ENCODE data around the gene ENTPD8. TPM values are rescaled to one million over a fixed set of nuclear protein-coding genes. Genes with fewer than 3 reads are reported as not detected.

The ENTPD8 gene
- total RNA-seq, 1 experiment from 2014 or later: not detected

DNA sequence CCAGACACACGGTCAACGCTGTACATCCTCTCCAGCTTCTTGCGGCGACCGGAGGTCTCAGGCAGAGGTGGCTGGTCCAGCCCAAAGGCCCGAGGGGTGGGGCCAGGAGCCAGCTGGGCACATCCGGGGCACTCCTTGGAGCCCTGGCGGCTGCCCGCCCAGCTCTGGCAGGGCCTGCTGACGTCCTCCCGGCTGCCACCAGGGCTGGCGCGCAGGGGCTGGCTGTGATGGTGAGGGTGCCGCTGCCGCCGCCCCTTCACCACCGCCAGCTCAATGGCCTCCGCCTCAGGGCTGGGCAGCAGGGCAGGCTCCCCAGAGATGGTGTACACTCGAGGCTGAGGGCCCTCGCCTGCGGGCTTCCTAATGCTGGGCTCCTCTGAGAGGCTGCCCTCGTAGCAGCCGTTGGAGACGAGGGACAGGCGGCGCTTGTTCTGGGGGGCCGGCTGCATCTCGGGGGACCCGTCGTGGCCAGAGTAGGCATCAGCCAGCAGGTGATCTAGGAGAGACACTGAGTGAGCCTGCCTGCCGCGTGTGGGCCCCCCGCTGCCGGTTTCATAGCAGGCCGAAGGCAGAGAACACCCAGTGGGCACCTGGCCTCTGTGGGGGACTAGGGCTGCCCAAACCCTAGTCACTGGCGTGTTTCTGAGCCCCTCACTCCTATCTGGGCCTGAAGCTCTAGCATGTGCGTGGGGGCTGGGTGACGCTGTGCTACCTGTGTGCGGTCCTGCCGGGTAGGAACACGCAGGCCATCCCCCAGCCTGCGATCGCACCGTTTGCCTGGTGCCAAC is 16.4 kb upstream of the ENTPD8 start:
- peaks cover 4% of the 10 kb centered on the region; the same call in 1 of the 2 replicates for H3K4me1 ChIP-seq (ENCODE audit: insufficient read depth, low read length)
- DNase-seq: no peak
- CTCF ChIA-PET: no interaction called here
- intact Hi-C loops (cut with micrococcal nuclease): loop anchor here (2.0 kb wide), 1 partner anchor 25 kb away; no protein-coding TSS in a partner anchor
- no peaks in the 10 kb centered on the region for H3K9me2 ChIP-seq (replicated peaks; ENCODE audit: low read length)
- TF ChIP-seq EZH2phosphoT487 (IDR thresholded peaks at IDR 0.05; ENCODE audit: borderline replicate concordance, low read length): no peak
- TF ChIP-seq EZH2 (IDR thresholded peaks at IDR 0.05; ENCODE audit: low read length, unreplicated experiment): no peak
- TF ChIP-seq, protein P1, sequence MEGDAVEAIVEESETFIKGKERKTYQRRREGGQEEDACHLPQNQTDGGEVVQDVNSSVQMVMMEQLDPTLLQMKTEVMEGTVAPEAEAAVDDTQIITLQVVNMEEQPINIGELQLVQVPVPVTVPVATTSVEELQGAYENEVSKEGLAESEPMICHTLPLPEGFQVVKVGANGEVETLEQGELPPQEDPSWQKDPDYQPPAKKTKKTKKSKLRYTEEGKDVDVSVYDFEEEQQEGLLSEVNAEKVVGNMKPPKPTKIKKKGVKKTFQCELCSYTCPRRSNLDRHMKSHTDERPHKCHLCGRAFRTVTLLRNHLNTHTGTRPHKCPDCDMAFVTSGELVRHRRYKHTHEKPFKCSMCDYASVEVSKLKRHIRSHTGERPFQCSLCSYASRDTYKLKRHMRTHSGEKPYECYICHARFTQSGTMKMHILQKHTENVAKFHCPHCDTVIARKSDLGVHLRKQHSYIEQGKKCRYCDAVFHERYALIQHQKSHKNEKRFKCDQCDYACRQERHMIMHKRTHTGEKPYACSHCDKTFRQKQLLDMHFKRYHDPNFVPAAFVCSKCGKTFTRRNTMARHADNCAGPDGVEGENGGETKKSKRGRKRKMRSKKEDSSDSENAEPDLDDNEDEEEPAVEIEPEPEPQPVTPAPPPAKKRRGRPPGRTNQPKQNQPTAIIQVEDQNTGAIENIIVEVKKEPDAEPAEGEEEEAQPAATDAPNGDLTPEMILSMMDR (conservative IDR thresholded peaks at IDR 0.05; ENCODE audit: low read depth, low read length): no peak
- TSS peak; percentile 39 for BruUV-seq (replicated peaks)
- ATAC-seq: no peak
- H3K4me2 ChIP-seq (ENCODE audit: low read length): peak overlapping the region; percentile 92
- H3F3A ChIP-seq (ENCODE audit: low read length, unreplicated experiment): no peaks in the 10 kb centered on the region
- no peak overlapping the region for H3K27ac ChIP-seq (ENCODE audit: low read length)
- no peaks in the 10 kb centered on the region for H3K36me3 ChIP-seq (ENCODE audit: low read depth, low read length)
- POLR2A ChIA-PET (ENCODE audit: unreplicated experiment): no interaction called here
- H3K79me2 ChIP-seq (ENCODE audit: low read length): peaks cover 13% of the 10 kb centered on the region; the same call in 1 of the 2 replicates
- no peaks in the 10 kb centered on the region for H4K20me1 ChIP-seq (ENCODE audit: low read length)
- no peaks in the 10 kb centered on the region for H3K27me3 ChIP-seq (ENCODE audit: low read length)
- no peak overlapping the region for H2AFZ ChIP-seq (ENCODE audit: low read length)
- H3K4me3 ChIP-seq (ENCODE audit: low read length): peak overlapping the region; percentile 82
- no peak overlapping the region for H3K9ac ChIP-seq (ENCODE audit: low read length)
- H3K9me3 ChIP-seq (ENCODE audit: low read length): no peaks in the 10 kb centered on the region

DNA sequence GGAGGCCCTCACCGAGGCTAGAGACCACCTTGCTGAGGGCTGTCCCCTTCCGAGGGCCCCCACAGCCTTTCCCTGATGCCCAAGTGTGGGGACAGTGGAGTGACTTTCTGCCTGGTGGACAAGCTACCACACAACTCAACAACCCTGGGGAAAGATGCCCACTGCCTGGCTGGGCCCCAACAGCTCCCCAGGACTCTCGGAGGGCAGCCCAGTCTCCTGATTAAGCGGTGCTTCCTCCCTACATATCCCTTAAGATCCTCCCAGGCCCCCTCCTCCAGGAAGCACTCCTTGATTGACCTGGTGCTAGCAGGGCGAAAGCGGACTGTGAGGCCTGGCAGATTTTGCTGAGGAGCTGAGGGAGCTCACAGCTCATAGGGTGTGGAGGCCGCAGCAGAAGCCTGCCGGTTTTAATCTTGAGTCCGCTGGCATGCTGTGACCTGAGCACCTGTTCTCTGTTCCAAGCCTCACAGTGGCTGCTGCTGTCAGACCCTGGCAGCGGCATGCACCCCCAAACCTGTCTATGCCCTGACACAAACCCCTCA is 15.8 kb upstream of the ENTPD8 start:
- H2AFZ ChIP-seq (ENCODE audit: low read length): no peak overlapping the region
- H3K4me1 ChIP-seq (ENCODE audit: insufficient read depth, low read length): peaks cover 4% of the 10 kb centered on the region; the same call in 1 of the 2 replicates
- no peak for TF ChIP-seq EZH2phosphoT487 (IDR thresholded peaks at IDR 0.05; ENCODE audit: borderline replicate concordance, low read length)
- TF ChIP-seq EZH2 (IDR thresholded peaks at IDR 0.05; ENCODE audit: low read length, unreplicated experiment): no peak
- TF ChIP-seq, protein P1 (conservative IDR thresholded peaks at IDR 0.05; ENCODE audit: low read depth, low read length): no peak
- H3K9me3 ChIP-seq (ENCODE audit: low read length): no peaks in the 10 kb centered on the region
- no TSS peak for BruUV-seq (replicated peaks)
- H3F3A ChIP-seq (ENCODE audit: low read length, unreplicated experiment): no peaks in the 10 kb centered on the region
- H3K9me2 ChIP-seq (replicated peaks; ENCODE audit: low read length): no peaks in the 10 kb centered on the region
- DNase-seq (no peak), ATAC-seq (no peak)
- no peaks in the 10 kb centered on the region for H3K36me3 ChIP-seq (ENCODE audit: low read depth, low read length)
- ChIA-PET POLR2A (ENCODE audit: unreplicated experiment) (no interaction called here), CTCF (no interaction called here)
- H3K9ac ChIP-seq (ENCODE audit: low read length): no peak overlapping the region
- intact Hi-C loops (cut with micrococcal nuclease): no loop called here
- H3K4me2 ChIP-seq (ENCODE audit: low read length): no peak overlapping the region
- H3K27ac ChIP-seq (ENCODE audit: low read length): no peak overlapping the region
- H4K20me1 ChIP-seq (ENCODE audit: low read length): no peaks in the 10 kb centered on the region
- H3K27me3 ChIP-seq (ENCODE audit: low read length): no peaks in the 10 kb centered on the region
- no peak overlapping the region for H3K4me3 ChIP-seq (ENCODE audit: low read length)
- peaks cover 13% of the 10 kb centered on the region; the same call in 1 of the 2 replicates for H3K79me2 ChIP-seq (ENCODE audit: low read length)
